ENCODE results near the gene NSD1.
A peak's percentile ranks its signal among the peaks of the same experiment; 100 is the strongest.

NSD1 gene

GRCh38 chr5:177097016-177097985 lies 36.3 kb upstream of the NSD1 start:
- no peak for DNase-seq

GRCh38 chr5:177098120-177098469 lies 35.5 kb upstream of the NSD1 start:
- no peak for DNase-seq

- peak; percentile 81 for DNase-seq
Observed at GRCh38 chr5:177098470-177099141, 35.0 kb upstream of the NSD1 start.

GRCh38 chr5:177099422-177100093 lies 34.0 kb upstream of the NSD1 start:
- no peak for DNase-seq

GRCh38 chr5:177100714-177101121 lies 32.9 kb upstream of the NSD1 start:
- peak; percentile 83 for DNase-seq

GRCh38 chr5:177103523-177104253 lies 29.9 kb upstream of the NSD1 start:
- DNase-seq: peak; percentile 65

- DNase-seq: no peak
Observed at GRCh38 chr5:177105691-177106476, 27.7 kb upstream of the NSD1 start.

GRCh38 chr5:177107159-177107558 lies 26.4 kb upstream of the NSD1 start:
- DNase-seq: no peak

GRCh38 chr5:177109810-177110209 lies 23.8 kb upstream of the NSD1 start:
- no peak for DNase-seq

- DNase-seq: peak; percentile 17
Observed at GRCh38 chr5:177111720-177112394, 21.7 kb upstream of the NSD1 start.

GRCh38 chr5:177112589-177113220 lies 20.9 kb upstream of the NSD1 start:
- DNase-seq: no peak

- peak; percentile 55 for DNase-seq
Observed at GRCh38 chr5:177113566-177114424, 19.8 kb upstream of the NSD1 start.

GRCh38 chr5:177116631-177117373 lies 16.8 kb upstream of the NSD1 start:
- DNase-seq: no peak

- DNase-seq: no peak
Observed at GRCh38 chr5:177117441-177118045, 16.0 kb upstream of the NSD1 start.

- no peak for DNase-seq
Observed at GRCh38 chr5:177122566-177122965, 11.0 kb upstream of the NSD1 start.

GRCh38 chr5:177123789-177124485 lies 9.6 kb upstream of the NSD1 start:
- DNase-seq: no peak

GRCh38 chr5:177124486-177124991 lies 9.0 kb upstream of the NSD1 start:
- no peak for DNase-seq

GRCh38 chr5:177126771-177127170 lies 6.8 kb upstream of the NSD1 start:
- no peak for DNase-seq
